ENCODE measurements around the gene TM7SF3.

The TM7SF3 gene

GRCh38 chr12:27014859-27015729 is 910 bp upstream of the TM7SF3 start:
- peak overlapping the region; percentile 84 for H3K4me3 ChIP-seq (ENCODE audit: low read depth, low read length)
- peaks cover 18% of the 10 kb centered on the region for H3K4me1 ChIP-seq
- H2AFZ ChIP-seq: peak overlapping the region; percentile 96
- H3K27me3 ChIP-seq (ENCODE audit: control insufficient read depth, insufficient read depth, low read length): no peaks in the 10 kb centered on the region
- H3K27ac ChIP-seq: peak overlapping the region; percentile 94
- H3K9me3 ChIP-seq (ENCODE audit: control insufficient read depth, low read length): no peaks in the 10 kb centered on the region
- no peaks in the 10 kb centered on the region for H3K79me2 ChIP-seq
- no peaks in the 10 kb centered on the region for H3K36me3 ChIP-seq (ENCODE audit: control insufficient read depth, insufficient read depth, low read length)
- no peak for TF ChIP-seq CTCF (IDR thresholded peaks at IDR 0.05)
- H3K4me2 ChIP-seq (ENCODE audit: low read length): peak overlapping the region; percentile 96
- peak overlapping the region; percentile 71 for H3K9ac ChIP-seq

- H3K4me2 ChIP-seq (ENCODE audit: low read length): peak overlapping the region; percentile 96
- peaks cover 18% of the 10 kb centered on the region for H3K4me1 ChIP-seq
- no peaks in the 10 kb centered on the region for H3K79me2 ChIP-seq
- no peaks in the 10 kb centered on the region for H3K27me3 ChIP-seq (ENCODE audit: control insufficient read depth, insufficient read depth, low read length)
- TF ChIP-seq CTCF (IDR thresholded peaks at IDR 0.05): no peak
- no peaks in the 10 kb centered on the region for H3K36me3 ChIP-seq (ENCODE audit: control insufficient read depth, insufficient read depth, low read length)
- H3K27ac ChIP-seq: peak overlapping the region; percentile 94
- peak overlapping the region; percentile 84 for H3K4me3 ChIP-seq (ENCODE audit: low read depth, low read length)
- H3K9me3 ChIP-seq (ENCODE audit: control insufficient read depth, low read length): no peaks in the 10 kb centered on the region
- peak overlapping the region; percentile 96 for H2AFZ ChIP-seq
- no peak overlapping the region for H3K9ac ChIP-seq
Observed at GRCh38 chr12:27013611-27014084, 536 bp downstream of the TM7SF3 start.

- no peak overlapping the region for H3K27ac ChIP-seq
- H3K4me3 ChIP-seq (ENCODE audit: low read depth, low read length): no peak overlapping the region
- no peaks in the 10 kb centered on the region for H3K9me3 ChIP-seq (ENCODE audit: control insufficient read depth, low read length)
- H3K4me2 ChIP-seq (ENCODE audit: low read length): peak overlapping the region; percentile 96
- H3K9ac ChIP-seq: no peak overlapping the region
- no peaks in the 10 kb centered on the region for H3K79me2 ChIP-seq
- no peak overlapping the region for H2AFZ ChIP-seq
- no peak for TF ChIP-seq CTCF (IDR thresholded peaks at IDR 0.05)
- H3K4me1 ChIP-seq: peaks cover 18% of the 10 kb centered on the region
- H3K36me3 ChIP-seq (ENCODE audit: control insufficient read depth, insufficient read depth, low read length): no peaks in the 10 kb centered on the region
- H3K27me3 ChIP-seq (ENCODE audit: control insufficient read depth, insufficient read depth, low read length): no peaks in the 10 kb centered on the region
Observed at GRCh38 chr12:27012982-27013255, 1.3 kb downstream of the TM7SF3 start.

GRCh38 chr12:27012239-27012981 is 1.8 kb downstream of the TM7SF3 start:
- peaks cover 2% of the 10 kb centered on the region for H3K79me2 ChIP-seq
- no peak overlapping the region for H3K4me3 ChIP-seq (ENCODE audit: low read depth, low read length)
- H3K9ac ChIP-seq: no peak overlapping the region
- H3K4me1 ChIP-seq: peaks cover 18% of the 10 kb centered on the region
- no peaks in the 10 kb centered on the region for H3K9me3 ChIP-seq (ENCODE audit: control insufficient read depth, low read length)
- TF ChIP-seq CTCF (IDR thresholded peaks at IDR 0.05): no peak
- no peak overlapping the region for H3K27ac ChIP-seq
- H3K27me3 ChIP-seq (ENCODE audit: control insufficient read depth, insufficient read depth, low read length): no peaks in the 10 kb centered on the region
- H3K36me3 ChIP-seq (ENCODE audit: control insufficient read depth, insufficient read depth, low read length): no peaks in the 10 kb centered on the region
- no peak overlapping the region for H2AFZ ChIP-seq
- H3K4me2 ChIP-seq (ENCODE audit: low read length): no peak overlapping the region
